SHP77 (cell line): ENCODE results near the gene SYP.

Source experiments
- DNase-seq, 2 experiments: peaks; one replicate each; lab custom pipeline; 2025; lab: John Stamatoyannopoulos, UW

The SYP gene

GRCh38 chrX:49220100-49220499 is 20.1 kb upstream of the SYP start:
- DNase-seq = no peak

- DNase-seq = no peak
Observed at GRCh38 chrX:49214996-49215526, 15.1 kb upstream of the SYP start.

GRCh38 chrX:49214416-49214815 is 14.4 kb upstream of the SYP start:
- DNase-seq = no peak

- DNase-seq = no peak
Observed at GRCh38 chrX:49212861-49213260, 12.9 kb upstream of the SYP start.

- no peak for DNase-seq
Observed at GRCh38 chrX:49212209-49212608, 12.2 kb upstream of the SYP start.

GRCh38 chrX:49211074-49211473 is 11.1 kb upstream of the SYP start:
- no peak for DNase-seq

- no peak for DNase-seq
Observed at GRCh38 chrX:49210406-49210805, 10.4 kb upstream of the SYP start.

GRCh38 chrX:49209434-49210251 is 9.7 kb upstream of the SYP start:
- DNase-seq = no peak

GRCh38 chrX:49208399-49208798 is 8.4 kb upstream of the SYP start:
- no peak for DNase-seq

GRCh38 chrX:49206543-49206942 is 6.5 kb upstream of the SYP start:
- DNase-seq = no peak

GRCh38 chrX:49205443-49205842 is 5.5 kb upstream of the SYP start:
- no peak for DNase-seq

- no peak for DNase-seq
Observed at GRCh38 chrX:49204709-49205108, 4.7 kb upstream of the SYP start.

- DNase-seq = no peak
Observed at GRCh38 chrX:49204017-49204416, 4.0 kb upstream of the SYP start.

GRCh38 chrX:49203536-49203935 is 3.5 kb upstream of the SYP start:
- DNase-seq = no peak

GRCh38 chrX:49202022-49202421 is 2.0 kb upstream of the SYP start:
- no peak for DNase-seq

- no peak for DNase-seq
Observed at GRCh38 chrX:49199315-49199595, 738 bp downstream of the SYP start.

- no peak for DNase-seq
Observed at GRCh38 chrX:49198540-49199314, 1.3 kb downstream of the SYP start.

- DNase-seq = no peak
Observed at GRCh38 chrX:49197543-49198087, 2.4 kb downstream of the SYP start.

- no peak for DNase-seq
Observed at GRCh38 chrX:49193542-49193964, 6.4 kb downstream of the SYP start.

GRCh38 chrX:49192722-49193328 is 7.2 kb downstream of the SYP start:
- DNase-seq = peak in 1 of 2 experiments; percentile 15

- peak in 1 of 2 experiments; percentile 26 for DNase-seq
Observed at GRCh38 chrX:49191574-49192011, 8.4 kb downstream of the SYP start.

GRCh38 chrX:49190821-49191573 is 9.0 kb downstream of the SYP start:
- peak; percentile 96 to 98 for DNase-seq
